ENCODE results near the gene KRTAP4-12.

DNA sequence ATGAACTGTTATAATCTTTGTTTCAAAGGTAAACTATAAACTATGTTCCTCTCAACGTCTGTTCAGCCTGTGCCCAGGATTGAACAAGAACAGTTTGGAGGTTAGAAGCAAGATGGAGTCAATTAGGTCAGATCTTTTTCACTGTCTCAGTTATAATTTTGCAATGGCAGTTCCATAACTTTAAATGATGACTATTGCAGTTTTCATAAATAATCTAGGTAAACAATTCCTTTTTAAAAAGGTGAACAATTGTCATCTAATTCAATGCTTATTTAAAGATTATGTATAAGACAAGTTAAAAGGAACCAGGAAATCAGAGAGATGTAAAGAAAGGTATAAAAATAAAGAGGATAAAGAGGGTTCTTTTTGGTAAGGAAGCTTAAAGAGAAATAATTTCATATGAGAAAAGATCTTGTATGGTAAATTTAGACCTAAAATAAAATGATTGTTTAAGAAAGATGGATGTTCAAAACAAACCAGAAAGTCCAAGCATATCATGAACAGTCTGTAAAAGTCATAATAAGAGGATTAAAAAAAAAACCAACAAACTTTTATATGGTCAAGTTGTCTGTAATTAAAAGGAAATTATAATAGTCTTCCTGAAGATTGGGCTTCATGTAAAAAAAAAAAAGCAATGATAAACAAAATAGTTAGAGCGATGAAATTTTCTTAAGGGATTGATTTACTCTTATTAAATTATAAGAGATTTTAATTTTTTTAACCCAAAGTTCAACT, 12.7 kb downstream of the KRTAP4-12 start:
- no peak for TF ChIP-seq CTCF (IDR thresholded peaks at IDR 0.05)
- TF ChIP-seq POLR2AphosphoS5 (IDR thresholded peaks at IDR 0.05), result no peak
- no peak for TF ChIP-seq POLR2A (IDR thresholded peaks at IDR 0.05)
- no peak for TF ChIP-seq EP300 (IDR thresholded peaks at IDR 0.05; ENCODE audit: low read depth)

All from transverse colon (tissue), 4 donors.